Glutamatergic neuron (in vitro differentiated cells): Measurements from ENCODE around the gene NT5C1A. TPM values are rescaled to one million over a fixed set of nuclear protein-coding genes. Genes with fewer than 3 reads are reported as not detected.

Source experiments
- DNase-seq: peaks from one replicate; pipeline ENCODE4 v3.0.0; 2022
- H3K27ac Mint-ChIP-seq: one replicate; pipeline ENCODE4 v1.8.0; 2020; ENCODE audit warnings: mild to moderate bottlenecking, mixed read lengths, inconsistent platforms; ENCODE audit not compliant: unreplicated experiment
- H3K27me3 Mint-ChIP-seq: one replicate; pipeline ENCODE4 v1.8.0; 2020; ENCODE audit warnings: mild to moderate bottlenecking, moderate library complexity, mixed read lengths, inconsistent platforms; ENCODE audit not compliant: unreplicated experiment
- H3K36me3 Mint-ChIP-seq: one replicate; pipeline ENCODE4 v1.8.0; 2020; ENCODE audit warnings: mild to moderate bottlenecking, mixed read lengths, inconsistent platforms; ENCODE audit not compliant: unreplicated experiment
- H3K4me1 Mint-ChIP-seq: one replicate; pipeline ENCODE4 v1.8.0; 2020; ENCODE audit warnings: mild to moderate bottlenecking, low read depth, mixed read lengths, inconsistent platforms; ENCODE audit not compliant: unreplicated experiment
- H3K4me3 Mint-ChIP-seq: one replicate; pipeline ENCODE4 v1.8.0; 2020; ENCODE audit warnings: mild to moderate bottlenecking, mixed read lengths, inconsistent platforms; ENCODE audit not compliant: unreplicated experiment
- H3K9me3 Mint-ChIP-seq: one replicate; pipeline ENCODE4 v1.8.0; 2020; ENCODE audit warnings: mild to moderate bottlenecking, moderate library complexity, mixed read lengths, inconsistent platforms; ENCODE audit not compliant: unreplicated experiment
- total RNA-seq: library from RNA; stranded (reverse); fragmentation: NEBNext Ultra II Directional; extraction: Animal tissue kit (Norgen Biotek cat#: 25700); gene quantifications from one replicate; pipeline ENCODE4 v1.2.1, GENCODE V29; 2021; ENCODE audit not compliant: unreplicated experiment
- TF ChIP-seq, protein P1 (sequence below): fragments of 200-600 bp; sonication (generic); IDR thresholded peaks from one replicate; pipeline ENCODE4 v1.5.0; 2021; ENCODE audit not compliant: partially characterized antibody, unreplicated experiment

NT5C1A gene
- total RNA-seq, 1 donor from 2014 or later: not detected

DNA sequence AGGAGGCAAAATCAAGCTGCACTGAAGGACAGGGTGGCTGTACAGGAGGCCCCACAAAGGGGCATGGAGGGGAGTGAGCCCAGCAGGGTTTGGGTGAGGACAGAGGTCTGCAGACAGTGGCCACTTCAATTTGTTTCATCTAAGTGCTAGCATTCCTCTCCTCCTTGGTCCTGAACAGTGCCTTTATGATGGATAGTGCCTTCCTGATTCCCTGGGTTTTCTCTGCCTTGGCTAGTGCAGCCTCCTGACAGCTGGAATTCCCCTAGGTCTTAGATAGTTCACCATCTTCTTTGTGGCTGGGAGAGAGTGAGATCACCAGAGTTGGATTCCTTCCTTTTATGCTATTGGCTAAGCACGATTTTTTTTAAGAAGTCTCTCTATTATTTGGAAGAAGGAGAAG is 23.1 kb upstream of the NT5C1A start:
- no peak overlapping the region for H3K27ac Mint-ChIP-seq
- DNase-seq: no peak
- no peak overlapping the region for H3K4me3 Mint-ChIP-seq
- no peaks in the 10 kb centered on the region for H3K36me3 Mint-ChIP-seq
- H3K27me3 Mint-ChIP-seq: peaks cover 27% of the 10 kb centered on the region
- TF ChIP-seq, protein P1, sequence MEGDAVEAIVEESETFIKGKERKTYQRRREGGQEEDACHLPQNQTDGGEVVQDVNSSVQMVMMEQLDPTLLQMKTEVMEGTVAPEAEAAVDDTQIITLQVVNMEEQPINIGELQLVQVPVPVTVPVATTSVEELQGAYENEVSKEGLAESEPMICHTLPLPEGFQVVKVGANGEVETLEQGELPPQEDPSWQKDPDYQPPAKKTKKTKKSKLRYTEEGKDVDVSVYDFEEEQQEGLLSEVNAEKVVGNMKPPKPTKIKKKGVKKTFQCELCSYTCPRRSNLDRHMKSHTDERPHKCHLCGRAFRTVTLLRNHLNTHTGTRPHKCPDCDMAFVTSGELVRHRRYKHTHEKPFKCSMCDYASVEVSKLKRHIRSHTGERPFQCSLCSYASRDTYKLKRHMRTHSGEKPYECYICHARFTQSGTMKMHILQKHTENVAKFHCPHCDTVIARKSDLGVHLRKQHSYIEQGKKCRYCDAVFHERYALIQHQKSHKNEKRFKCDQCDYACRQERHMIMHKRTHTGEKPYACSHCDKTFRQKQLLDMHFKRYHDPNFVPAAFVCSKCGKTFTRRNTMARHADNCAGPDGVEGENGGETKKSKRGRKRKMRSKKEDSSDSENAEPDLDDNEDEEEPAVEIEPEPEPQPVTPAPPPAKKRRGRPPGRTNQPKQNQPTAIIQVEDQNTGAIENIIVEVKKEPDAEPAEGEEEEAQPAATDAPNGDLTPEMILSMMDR: no peak
- no peaks in the 10 kb centered on the region for H3K4me1 Mint-ChIP-seq
- peaks cover 2% of the 10 kb centered on the region for H3K9me3 Mint-ChIP-seq

GRCh38 chr1:39694026-39694425 is 22.1 kb upstream of the NT5C1A start:
- H3K4me1 Mint-ChIP-seq: no peaks in the 10 kb centered on the region
- no peak for DNase-seq
- H3K27ac Mint-ChIP-seq: no peak overlapping the region
- no peak overlapping the region for H3K4me3 Mint-ChIP-seq
- H3K27me3 Mint-ChIP-seq: peaks cover 33% of the 10 kb centered on the region
- no peaks in the 10 kb centered on the region for H3K9me3 Mint-ChIP-seq
- TF ChIP-seq, protein P1: no peak
- H3K36me3 Mint-ChIP-seq: no peaks in the 10 kb centered on the region

DNA sequence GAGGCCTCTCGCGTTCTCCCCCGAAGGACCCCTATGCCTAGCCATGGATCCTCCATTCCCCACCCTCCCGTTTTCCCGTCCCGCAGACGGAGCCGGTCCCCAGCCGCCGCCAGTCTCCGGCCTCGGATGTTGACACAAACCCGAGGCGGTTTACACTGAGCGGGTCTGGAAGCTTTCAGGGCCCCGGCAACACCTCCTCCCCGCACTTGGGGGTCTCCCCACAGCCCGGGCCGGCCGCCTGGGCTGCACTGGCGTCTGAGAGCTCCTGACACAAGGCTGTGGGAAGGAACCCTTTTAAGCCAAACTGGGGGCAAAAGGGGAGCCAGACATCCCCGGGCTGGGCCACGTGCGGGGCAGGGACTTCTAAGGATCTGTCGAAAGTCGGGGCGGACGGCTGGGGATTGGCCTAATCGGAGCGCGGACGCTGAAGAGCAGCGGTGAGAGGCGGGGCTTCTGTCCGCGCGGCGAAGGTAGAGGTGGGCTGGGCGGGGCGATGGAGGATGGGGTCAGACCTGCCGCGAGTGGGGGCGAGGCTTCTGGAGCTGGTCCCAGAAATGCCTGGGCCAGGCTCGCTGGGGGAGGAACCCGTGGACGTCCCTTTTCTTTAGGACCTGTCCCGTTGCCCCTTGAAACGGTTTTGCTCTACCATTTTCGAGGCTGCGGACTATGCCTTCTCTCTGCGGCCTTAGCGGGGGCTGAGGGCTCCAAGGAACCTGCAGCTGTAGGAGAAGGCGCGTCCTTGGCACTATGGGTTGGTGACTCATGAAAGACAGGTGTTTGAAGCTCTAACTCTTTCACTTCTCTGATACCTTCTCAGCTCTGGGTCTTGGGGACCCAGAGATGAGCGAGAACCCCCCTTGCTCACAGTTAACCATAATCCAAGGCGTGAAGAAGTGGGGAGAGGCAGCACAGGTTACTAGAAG is 20.5 kb upstream of the NT5C1A start:
- H3K27ac Mint-ChIP-seq: no peak overlapping the region
- H3K4me1 Mint-ChIP-seq: no peaks in the 10 kb centered on the region
- DNase-seq: peak; percentile 31
- H3K9me3 Mint-ChIP-seq: no peaks in the 10 kb centered on the region
- H3K27me3 Mint-ChIP-seq: peaks cover 37% of the 10 kb centered on the region
- peak overlapping the region; percentile 38 for H3K4me3 Mint-ChIP-seq
- TF ChIP-seq, protein P1: no peak
- H3K36me3 Mint-ChIP-seq: no peaks in the 10 kb centered on the region

- Mint-ChIP-seq H3K4me3 (peak within 1 kb of the TSS; percentile 38), H3K27me3 (peaks cover 36% of the 10 kb centered on the region), H3K9me3 (no peaks in the 10 kb centered on the region), H3K36me3 (no peaks in the 10 kb centered on the region), H3K27ac (no peak within 1 kb of the TSS), H3K4me1 (no peaks in the 10 kb centered on the region)
- TF ChIP-seq, protein P1: no peak
- peak; percentile 94 for DNase-seq
Observed at GRCh38 chr1:39691383-39692151, 19.7 kb upstream of the NT5C1A start, which contains the start of gene HPCAL4. HPCAL4 (minus strand) TSS chr1:39691433; CDS start chr1:39684603, 6,830 bp downstream.
